Hypothalamus (tissue), 51 donors: ENCODE measurements around the gene AHR.
"Not testable (repeated sequence)": the region's sequence is repeated elsewhere in the genome, so short reads cannot be mapped to it uniquely, and the experiment has no call there.

Source experiments
- DNase-seq, 51 donors: peaks; one replicate each; lab custom pipeline; 2025; lab: John Stamatoyannopoulos, UW

AHR gene

GRCh38 chr7:17336168-17336567 lies 37.7 kb downstream of the AHR start:
- no peak for DNase-seq

GRCh38 chr7:17339139-17339538 lies 40.7 kb downstream of the AHR start:
- DNase-seq, result no peak

- no peak for DNase-seq
Observed at GRCh38 chr7:17339952-17340351, 41.5 kb downstream of the AHR start.

DNA sequence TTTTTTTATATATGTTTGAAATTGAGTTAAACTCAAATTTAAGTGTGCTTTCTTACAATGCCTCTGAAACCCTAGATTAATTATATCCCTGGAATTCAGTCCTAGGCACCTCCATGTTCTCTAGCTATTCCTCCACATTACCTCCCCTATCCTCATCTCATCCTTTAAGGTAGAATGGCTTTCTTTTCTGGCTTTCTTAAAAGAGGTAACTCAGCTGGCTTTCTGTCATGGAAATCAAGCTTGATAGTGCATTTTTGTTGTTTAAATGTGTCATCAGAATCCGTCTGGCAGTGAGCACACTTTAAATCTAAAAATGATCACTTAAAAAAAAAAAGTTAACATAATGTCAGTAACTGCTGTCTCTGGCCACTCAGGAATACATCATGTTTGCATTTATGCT lies 42.2 kb downstream of the AHR start:
- DNase-seq, result no peak

DNA sequence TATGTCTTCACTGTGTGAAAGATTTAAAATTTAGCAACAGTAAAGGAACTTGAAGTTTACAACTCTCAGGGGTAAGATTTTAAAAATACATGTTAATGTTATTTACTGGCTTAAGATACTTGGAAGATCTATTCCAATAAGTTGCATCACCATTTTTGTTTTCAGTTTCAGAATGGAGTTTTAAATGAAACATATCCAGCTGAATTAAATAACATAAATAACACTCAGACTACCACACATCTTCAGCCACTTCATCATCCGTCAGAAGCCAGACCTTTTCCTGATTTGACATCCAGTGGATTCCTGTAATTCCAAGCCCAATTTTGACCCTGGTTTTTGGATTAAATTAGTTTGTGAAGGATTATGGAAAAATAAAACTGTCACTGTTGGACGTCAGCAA lies 44.3 kb downstream of the AHR start:
- no peak for DNase-seq

GRCh38 chr7:17347401-17347800 lies 48.9 kb downstream of the AHR start:
- DNase-seq, result no peak

DNA sequence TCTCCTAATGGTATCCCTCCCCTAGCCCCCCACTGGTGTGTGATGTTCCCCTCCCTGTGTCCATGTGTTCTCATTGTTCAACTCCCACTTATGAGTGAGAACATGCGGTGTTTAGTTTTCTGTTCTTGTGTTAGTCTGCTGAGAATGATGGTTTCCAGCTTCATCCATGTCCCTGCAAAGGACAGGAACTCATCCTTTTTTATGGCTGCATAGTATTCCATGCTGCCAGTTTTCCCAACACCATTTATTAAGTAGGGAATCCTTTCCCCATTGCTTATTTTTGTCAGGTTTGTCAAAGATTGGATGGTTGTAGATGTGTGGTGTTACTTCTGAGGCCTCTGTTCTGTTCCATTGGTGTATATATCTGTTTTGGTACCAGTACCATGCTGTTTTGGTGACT lies 50.5 kb downstream of the AHR start:
- not testable (repeated sequence) for DNase-seq

GRCh38 chr7:17350321-17350720 lies 51.9 kb downstream of the AHR start:
- DNase-seq, result not testable (repeated sequence)

DNA sequence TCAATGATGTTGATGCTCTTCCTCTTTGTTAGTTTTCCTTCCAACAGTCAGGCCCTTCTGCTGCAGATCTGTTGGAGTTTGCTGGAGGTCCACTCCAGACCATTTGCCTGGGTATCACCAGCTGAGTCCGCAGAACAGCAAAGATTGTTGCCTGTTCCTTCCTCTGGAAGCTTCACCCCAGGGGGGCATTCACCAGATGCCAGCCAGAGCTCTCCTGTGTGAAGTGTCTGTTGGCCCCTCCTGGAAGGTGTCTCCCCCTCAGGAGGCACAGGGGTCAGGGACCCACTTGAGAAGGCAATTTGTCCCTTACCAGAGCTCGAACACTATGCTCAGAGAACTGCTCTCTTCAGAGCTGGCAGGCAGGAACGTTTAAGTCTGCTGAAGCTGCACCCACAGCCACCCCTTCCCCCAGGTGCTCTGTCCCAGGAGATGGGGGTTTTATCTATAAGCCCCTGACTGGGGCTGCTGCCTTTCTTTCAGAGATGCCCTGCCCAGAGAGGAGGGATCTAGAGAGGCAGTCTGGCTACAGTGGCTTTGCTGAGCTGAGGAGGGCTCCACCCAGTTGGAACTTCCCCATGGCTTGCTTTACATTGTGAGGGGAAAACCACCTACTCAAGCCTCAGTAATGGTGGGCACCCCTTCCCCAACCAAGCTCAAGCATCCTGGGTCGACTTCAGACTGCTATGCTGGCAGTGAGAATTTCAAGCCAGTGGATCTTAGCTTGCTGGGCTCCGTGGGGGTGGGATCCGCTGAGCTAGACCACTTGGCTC lies 55.4 kb downstream of the AHR start:
- DNase-seq, result not testable (repeated sequence)

GRCh38 chr7:17354473-17354872 lies 56.0 kb downstream of the AHR start:
- no peak for DNase-seq

- no peak for DNase-seq
Observed at GRCh38 chr7:17355050-17355449, 56.6 kb downstream of the AHR start.

DNA sequence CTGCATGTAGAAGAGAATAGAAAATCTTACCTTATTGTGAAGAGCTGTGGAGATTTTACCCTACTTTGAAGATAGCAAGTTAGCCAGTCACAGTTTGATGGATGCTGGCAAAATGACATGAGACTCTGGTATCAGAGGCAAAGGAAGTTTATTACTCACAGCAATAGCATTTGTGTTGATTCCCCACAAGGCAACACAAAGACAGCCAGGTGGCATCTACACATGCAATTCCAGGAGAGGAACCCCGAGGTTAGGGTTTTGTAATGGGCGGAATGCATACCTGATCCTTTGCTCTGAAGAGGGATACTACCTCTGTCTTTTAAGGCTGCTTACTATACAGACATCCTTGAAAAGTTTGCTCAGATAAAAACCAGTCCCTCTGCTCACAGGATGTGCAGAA lies 59.5 kb downstream of the AHR start:
- no peak for DNase-seq

DNA sequence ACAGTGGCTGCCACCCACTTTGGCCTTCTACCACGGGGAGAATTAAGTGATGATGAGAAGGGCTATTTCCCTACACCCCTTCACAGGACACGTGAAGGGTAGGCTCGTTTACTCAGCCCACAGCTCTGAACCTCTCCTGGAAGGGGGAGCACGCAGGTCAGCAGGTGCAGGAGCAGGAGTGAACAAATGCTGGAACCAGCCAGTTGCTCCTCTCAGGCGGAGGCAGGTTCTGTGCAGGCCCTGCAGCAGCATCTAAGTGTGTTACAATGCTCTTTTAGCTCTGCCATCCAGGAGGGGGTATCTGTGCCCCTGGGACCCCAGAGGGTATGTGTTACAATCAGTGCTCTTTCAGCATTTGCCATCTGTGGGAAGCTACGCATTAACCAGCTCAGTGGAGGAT lies 61.2 kb downstream of the AHR start:
- DNase-seq, result no peak

DNA sequence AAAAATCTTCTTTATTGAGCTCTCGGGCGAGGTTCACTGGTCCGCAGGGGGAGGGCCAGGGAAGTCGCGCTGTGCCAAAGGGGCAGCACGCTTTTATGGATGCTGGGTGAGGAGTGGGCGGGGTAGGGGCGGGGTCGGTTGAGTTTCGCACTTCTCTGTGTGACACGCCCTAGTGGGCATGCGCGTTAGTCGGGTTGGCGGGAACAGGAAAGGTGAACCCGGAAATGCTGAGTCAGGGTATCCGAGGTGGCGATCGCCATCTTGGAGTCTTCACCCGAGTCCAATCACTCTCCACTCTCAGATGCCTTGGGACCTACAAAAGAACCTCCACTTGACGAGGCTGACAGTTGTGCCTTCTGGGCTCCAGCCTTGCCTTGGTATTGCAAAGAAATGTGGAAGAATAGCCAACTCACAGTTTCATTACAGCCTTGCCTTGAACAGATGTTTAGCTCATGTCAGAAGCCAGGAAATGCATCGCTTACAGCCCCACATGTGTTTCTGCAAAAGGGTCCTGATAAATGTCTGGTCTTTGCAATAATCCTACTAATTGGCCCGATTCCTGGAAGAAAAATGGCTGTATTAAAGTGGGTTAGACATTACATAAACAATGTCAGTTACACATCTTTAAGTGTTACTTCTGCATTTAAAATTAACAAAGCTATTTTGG lies 64.1 kb downstream of the AHR start:
- DNase-seq, result no peak

- no peak for DNase-seq
Observed at GRCh38 chr7:17364671-17365070, 66.2 kb downstream of the AHR start.

DNA sequence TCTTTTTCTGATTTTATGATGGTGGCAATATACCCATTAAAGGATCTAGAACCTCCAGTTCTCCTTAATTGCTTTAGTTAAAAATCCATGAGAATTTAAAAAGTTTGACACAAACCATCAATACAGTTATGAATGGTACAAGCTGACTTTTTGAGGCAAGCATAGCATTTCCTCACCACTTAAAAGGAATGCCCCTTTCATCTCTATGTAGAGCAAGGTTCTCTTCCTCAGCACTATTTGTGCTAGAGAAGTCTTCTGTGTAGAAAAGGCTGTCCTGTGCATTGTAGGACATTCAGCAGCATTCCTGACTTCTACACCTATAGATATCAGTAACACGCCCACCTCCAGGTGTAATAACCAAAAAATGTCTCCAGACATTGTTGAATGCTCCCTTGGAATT lies 67.3 kb downstream of the AHR start:
- no peak for DNase-seq

- no peak for DNase-seq
Observed at GRCh38 chr7:17367502-17367901, 69.0 kb downstream of the AHR start.

- DNase-seq, result no peak
Observed at GRCh38 chr7:17368856-17369524, 70.5 kb downstream of the AHR start.

GRCh38 chr7:17369691-17370426 lies 71.4 kb downstream of the AHR start:
- peak in 1 of 51 donors; percentile 17 for DNase-seq

DNA sequence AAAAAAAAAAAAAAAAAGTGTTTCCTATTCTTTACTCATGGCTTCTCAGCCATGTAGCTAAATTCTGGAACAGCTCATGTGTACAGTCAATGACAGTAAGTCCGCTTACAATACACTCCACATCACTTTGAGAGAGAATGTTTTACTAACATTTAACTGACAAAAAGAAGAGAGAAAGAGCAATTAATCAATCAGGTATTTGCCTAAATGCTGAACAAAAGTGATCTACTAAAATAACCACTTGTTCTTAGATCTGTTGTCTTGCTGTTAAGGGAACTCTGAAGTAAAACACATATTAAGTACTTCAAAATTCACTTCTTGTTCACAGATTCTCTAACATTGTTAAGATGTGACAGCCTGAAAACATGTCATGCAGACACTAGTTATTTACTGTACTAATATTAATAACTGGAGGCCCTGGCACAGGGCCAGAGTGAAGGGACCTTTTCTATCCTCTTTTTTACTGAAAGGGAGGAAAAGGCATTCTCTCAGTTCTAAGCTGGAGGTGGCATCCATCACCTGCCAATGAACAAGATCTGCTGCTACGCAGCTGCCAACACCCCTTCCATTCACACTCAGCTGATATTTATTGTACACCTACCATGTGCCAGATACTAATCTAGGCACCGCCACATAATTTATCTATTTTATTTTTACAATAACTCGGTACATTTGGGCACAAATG lies 72.6 kb downstream of the AHR start:
- no peak for DNase-seq
